Measurements from ENCODE around the gene LDLRAD1.
A peak's percentile ranks its signal among the peaks of the same experiment; 100 is the strongest.
"Not testable (repeated sequence)": the region's sequence is repeated elsewhere in the genome, so short reads cannot be mapped to it uniquely, and the experiment has no call there.

Gene LDLRAD1, protein sequence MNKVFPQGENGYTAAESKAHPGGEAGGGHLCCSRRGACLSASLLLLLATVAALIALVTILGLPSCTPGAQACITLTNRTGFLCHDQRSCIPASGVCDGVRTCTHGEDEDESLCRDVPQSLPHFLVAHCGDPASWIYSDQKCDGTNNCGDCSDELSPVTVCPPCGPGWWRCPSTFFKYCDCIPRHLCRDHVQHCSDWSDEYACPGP

DNA sequence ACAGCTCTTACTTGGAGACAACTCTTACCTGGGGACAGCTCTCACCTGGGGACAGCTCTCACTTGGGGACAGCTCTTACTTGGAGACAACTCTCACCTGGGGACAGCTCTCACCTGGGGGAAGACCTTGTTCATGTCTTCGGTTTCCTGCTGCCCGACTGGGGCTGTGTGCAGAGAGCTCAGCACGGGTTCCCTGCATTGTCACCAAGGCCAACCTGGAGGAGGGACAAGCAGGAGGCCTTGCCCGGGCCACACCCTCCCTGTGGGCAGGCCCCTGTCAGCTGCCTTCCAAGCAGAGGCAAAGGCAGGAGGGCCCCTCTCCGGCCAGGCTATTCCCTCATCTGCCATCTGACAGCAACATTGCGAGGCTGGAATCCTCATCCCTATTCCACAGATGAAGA, at the start of gene LDLRAD1:
TSS of gene LDLRAD1 (minus strand) at position 208 of the 400 bp plus-strand sequence. CDS start at position 134, 74 bp downstream.
- DNase-seq = no peak

DNA sequence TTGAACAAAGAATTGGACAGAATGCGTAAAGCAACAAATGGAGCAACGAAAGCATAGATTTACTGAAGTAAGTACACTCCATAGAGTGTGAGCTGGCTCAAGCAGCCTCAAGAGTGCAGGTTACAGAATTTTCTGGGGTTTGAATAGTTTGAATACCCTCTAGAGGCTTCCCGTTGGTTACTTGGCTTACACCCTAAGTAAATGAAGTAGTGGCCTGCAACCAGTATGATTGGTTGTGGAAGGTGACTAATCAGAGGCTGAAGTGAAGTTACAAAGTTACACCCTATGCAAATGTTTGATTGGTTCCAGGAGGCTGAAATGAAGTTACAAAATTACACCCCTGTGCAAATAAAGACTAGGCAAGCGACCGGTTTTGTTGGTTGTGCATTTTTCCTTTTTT, 46.3 kb upstream of the LDLRAD1 start:
- no peak for DNase-seq

DNA sequence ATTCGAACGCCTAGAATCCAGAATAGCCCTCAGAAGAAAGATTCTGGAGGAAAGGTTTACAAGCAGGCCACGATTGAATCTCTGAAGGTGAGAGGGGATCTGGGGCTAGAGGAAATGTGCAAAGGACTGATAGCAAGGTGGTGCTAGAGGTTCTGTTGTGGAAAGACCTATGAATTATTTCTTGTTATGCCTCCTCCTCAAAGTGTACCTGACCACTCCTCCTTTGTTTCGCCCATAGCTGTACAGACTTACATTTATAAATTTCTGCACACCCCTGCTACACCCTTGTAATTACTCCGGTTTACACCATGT, 36.4 kb upstream of the LDLRAD1 start:
- no peak for DNase-seq

DNA sequence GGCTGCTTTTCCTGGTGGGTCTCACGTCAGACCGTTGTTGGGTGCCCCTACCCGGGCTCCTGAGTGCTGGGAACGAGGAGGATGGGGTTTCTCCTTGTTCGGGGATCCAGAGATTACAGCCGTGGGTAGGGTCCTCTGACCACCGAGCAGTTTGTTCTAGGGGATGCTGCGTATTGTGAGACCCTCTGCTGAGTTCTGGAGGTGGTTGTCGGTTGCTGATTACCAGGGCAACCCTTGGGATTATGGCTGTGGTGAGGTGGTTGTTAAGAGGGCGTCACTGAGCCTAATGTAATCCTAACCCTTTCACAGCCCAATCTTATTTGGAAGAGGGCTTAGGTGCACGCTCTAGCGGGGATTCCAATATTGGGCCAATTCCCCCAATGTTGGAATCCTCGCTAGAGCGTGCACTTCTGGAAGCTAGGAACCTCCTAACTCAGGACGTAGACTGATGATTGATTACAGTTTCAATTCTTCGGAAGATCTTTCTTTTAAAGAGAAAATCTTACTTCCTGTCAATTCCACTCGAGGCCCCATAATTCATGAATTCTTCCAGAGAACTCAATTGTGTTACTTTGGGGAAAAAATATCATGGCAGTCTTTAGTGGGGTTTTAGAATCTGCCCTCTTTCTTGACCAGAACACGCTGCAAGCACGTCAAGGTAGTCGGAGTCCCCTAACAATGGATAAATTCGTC, 35.9 kb upstream of the LDLRAD1 start:
- DNase-seq = no peak

DNA sequence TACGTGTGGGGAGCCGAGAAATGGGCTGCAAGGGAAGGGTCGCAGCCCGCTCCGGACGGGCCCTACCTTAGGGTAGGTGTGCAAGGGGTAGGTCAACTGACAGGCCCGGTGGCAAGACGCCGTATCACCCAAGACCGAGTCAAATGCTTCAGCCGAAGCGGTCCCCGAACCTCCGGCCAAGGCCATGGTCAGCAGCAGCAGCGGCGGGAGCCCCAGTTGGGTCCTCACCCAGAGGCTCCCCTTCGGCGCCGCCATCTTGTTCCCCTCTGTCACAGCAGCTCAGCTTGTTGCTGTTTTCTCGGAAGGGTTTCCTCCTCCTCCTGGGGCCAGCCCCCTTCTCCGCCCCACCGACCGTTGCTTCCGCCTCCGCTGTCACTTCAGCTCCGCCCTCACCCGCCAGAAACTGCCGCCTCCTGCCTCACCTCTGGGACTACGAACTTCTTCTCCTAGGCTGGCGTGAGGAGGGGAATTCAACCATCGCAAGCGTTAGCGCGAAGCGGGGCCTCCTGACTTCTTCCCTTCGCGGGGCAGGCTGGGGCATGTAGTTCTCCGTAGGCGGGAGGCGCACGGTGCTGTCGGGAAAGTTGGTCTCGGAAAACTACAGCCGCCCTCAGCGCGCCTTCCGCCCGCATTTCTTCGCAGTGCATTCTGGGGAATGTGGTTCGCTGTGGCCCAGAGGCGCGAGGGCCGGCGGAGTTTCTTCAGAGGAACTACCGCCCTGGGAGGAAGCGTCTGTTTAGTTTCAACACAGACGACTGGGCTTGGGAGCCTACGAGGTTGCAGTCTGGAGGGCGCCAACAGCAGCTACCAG, 35.2 kb upstream of the LDLRAD1 start, which contains the start of the genes TCEANC2 and TMEM59:
TSS of gene TCEANC2 (plus strand) at position 675 of the 811 bp plus-strand sequence. CDS start 815 bp downstream, outside the sequence.
TSS of gene TMEM59 (minus strand) at position 271 of the 811 bp plus-strand sequence. CDS start at position 255, 16 bp downstream.
- DNase-seq = peak; percentile 95

DNA sequence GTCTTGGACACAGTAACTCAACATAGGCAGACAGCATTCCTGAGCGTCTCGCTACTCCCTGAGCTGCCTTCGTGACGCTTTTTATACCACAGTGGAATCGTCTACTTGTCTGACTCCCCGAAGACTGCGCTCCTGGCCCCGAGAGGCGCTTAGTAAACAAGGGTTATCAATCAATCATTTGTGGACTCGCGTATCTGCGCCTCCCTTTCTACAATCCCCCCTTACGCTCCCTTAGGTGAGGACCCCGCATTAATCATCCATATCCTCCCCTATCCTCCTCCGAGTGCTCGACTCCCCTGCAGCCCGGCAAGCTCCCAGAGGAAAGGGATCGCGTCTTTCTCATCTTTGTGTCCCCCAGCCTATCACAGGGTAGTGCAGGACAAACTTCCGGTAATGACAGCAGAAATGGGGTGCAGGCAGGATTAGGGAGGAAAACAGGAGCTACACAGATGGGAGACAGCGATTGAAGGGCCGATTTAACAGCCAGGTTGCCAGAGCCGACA, 34.5 kb upstream of the LDLRAD1 start:
- DNase-seq = no peak

DNA sequence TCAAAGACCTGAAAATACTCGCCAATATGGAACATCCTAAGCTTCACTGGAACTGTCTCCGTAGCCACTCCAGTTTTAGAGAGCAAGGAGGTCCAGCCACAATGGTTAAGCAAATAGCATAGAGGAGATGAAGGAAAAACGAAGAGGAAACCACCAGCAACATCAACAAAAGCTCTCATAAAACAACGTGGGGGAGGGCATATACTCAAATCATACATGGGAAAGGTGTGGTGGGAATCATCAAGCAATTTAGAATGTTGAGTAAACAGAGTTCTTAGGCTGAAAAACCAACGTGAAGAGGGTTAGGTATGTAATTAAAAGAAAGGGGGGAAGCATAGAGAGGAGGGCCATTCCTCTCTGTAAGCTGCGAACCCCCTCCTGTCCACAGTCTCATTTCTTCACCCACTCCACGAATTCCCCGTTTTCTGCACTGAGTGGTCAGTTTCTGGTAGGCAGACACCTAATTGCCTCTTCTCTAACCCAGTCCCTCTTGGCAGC, 34.0 kb upstream of the LDLRAD1 start:
- DNase-seq = no peak

DNA sequence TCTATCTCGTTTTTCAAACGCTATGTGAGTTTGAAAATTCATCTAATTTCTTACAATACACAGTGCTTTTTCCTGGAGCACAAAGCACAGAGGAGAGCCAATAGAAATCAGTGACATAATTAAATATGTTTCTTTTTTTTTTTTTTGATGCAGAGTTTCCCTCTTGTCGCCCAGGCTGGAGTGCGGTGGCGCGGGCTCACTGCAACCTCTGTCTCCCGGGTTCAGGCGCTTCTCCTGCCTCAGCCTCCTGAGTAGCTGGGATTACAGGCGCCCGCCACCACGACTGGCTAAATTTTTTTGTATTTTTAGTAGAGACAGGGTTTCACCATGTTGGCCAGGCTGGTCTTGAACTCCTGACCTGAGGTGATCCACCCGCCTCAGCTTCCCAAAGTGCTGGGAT, 32.4 kb upstream of the LDLRAD1 start:
- not testable (repeated sequence) for DNase-seq

DNA sequence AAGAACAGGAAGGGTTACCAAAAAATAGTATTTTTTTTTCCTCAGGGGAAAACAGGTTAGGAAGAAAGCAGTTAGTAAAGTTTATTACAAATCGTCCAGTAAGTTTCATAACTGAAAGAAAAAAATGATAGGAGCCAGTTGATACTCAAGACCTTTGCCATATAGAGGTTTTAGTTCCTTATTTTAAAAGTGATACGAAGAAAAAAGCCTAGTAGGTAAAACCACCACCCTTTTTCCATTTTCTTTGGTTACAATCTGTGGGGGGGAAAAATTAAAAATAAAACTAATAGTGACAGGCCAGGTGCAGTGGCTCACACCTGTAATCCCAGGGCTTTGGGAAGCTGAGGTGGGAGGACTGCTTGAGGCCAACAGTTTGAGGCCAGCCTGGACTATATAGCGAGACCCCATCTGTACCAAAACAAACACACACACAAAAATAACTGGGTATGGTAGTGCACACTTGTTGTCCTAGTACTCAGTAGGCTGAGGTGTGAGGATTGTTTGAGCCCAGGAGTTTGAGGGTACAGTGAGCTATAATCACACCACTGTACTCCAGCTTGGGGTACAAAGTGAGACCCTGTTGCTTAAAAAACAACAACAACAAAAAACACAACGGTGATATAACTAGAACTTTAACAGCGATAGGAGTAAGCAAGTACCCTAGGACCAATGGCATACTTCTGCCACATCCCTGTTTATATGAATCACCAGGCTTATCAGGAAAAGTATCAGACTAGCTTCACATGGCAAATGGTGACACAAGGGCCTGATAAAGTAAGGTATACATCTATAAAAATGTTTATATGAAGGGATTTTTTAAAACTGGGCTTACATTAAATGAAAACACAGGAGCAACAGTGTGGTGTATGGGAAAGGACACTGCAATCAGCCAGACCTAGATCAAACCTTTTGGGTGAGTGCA, 29.7 kb upstream of the LDLRAD1 start:
- DNase-seq = no peak

DNA sequence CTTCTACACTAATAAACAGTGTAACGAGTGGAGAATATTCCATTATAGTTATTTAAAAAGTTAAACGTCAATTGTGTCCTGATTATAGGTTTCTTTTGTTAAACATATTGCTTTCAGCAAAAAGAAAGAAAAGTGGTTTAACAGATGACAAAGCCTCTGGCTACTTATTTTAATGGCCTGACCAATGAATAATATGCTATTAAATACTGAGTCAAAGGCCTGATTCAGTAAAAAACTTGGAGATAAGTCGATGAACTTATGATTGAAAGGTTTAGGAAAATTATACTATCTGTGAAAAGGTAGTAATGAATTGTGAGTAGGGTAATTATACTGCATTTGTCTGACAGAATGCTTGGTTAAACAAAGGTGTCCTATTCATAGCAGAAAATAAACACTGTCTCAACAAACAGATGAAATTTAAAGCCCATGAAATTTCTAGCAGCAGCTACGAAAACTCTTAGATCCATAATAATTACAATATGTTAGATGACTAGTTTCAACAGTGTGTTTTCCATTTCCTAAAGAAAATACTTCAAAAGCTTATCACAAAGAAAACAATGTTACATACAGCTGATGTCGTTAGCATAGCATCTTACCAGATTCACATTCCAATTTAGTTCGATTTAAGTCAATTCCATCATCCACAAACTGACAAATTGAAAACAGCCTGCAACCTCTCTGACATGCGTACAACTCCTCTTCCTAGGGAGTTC, 28.8 kb upstream of the LDLRAD1 start:
- no peak for DNase-seq

DNA sequence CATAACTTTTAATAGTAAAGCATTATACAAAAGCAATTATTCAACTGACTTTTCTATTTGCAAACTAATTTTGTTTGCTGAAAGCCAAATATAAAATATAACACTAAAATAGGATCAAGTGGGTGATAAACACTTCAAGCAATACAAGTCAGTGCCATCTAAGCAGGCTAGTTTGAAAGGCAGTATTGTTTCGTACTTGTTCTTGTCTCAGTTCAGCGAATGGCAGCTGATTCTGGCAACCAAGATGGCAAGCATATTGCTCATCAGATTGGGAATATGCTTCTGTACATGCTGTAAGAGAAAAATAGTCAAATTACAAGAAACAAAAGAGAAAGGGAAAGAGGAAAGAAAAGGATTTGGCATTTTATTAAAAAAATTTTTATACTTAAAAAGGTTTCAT, 27.5 kb upstream of the LDLRAD1 start:
- no peak for DNase-seq

DNA sequence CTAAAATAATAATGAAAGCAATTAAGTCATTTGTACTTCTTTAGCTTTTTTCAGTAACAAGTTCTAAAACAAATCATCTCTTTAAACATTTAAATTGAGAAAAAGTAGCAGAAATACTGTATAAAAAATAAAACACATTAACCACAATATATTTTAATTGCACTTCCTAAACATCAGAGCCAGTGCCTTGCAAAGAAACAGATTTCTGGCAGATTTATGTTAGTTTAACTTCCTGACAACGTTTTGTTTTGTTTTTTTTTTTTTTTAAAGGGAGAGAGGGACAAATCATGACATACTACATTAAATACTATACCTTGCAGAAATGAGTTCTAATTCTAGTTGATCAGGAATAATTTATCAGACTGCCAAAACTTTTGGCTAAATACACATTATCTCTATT, 23.8 kb upstream of the LDLRAD1 start:
- no peak for DNase-seq

DNA sequence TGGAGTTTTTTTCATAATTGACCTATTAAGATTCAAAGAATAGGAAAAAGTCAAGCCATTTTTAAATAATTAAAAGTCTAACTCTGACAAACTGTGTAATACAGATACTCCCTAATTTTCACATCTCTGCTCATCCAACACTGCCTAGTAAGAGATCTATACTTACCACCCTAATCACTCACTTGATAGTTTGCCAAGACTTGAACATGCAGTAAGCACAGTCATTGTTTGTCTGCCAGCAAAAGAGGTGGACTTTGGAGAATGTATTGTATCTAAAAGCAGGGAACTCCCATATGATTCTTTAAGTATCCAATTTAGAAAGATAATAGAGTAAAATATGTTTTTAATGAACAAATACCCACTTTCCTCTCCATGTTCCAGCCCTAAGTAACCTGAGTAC, 19.5 kb upstream of the LDLRAD1 start:
- DNase-seq = no peak

DNA sequence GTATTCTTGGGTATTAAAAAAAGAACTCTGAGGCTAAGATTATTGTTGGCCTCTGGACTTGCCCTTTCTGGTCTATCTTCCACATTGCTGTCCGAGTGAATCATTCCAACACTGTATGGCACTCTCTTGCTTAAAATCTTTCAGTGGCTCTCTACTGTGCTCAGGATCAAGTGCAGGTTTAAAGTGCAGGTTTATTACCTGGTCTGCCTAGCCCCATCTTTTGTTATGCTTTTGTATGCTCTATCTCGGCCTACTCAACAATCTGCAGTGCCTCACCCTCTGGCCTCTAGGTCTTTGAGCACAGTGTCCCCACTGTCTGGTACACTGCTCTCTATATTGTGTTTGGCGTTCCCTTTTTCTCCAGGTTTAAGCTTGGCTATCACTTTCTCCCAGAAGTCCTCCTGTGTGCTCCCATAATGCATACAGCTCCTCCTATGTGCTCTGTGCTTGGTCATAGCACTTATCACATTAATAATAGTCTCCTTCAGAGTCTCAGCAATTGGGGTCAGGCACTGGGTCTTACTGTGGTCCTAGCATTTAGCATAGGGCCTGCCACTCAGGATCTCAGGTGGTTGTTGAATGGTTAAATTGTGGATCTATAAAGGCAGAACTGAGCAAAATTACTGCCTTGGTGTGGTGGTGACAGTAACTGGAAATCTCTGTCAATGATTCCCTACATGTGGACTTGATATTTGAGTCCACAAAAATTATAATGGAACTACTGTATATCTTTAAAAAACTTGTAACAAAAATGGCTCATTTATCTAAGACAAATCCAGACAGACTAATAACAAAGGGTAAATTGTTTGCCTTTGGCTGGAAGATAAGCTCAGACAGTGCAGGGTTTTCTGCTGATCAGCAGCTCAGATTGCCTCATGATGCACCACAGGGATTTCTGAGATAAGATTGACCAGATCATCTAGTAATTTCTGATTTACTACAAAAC, 10.6 kb upstream of the LDLRAD1 start:
- DNase-seq = no peak

DNA sequence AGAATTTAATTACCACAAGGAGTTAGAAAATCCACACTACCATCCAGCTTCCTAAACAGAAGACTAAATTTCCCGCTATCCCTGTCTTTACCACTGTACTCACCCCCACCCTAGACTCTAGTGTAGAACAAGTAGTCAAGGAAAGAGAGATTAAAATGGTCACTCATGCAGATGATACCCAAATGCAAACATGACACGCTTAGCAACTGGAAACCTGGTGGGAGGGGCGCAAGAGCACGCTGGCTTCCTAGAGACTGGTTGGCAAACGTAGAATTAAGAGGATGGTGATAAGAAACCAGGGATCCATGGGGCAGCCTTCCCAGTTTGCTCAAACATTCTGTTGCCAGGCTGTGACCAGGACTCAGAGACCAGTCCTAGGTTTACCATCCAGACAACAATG, 9.9 kb upstream of the LDLRAD1 start:
- no peak for DNase-seq

DNA sequence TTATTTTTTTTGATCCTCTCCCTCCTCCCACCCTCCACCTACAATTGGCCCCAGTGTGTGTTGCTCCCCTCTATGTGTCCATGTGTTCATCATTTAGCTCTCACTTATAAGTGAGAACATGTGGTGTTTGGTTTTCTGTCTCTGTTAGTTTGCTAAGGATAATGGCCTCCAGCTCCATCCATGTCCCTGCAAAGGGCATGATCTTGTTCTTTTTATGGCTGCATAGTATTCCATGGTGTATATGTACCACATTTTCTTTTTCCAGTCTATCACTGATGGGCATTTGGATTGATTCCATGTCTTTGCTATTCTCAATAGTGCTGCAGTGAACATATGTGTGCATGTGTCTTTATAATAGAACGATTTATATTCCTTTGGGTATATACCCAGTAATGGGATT, 6.8 kb upstream of the LDLRAD1 start:
- not testable (repeated sequence) for DNase-seq

DNA sequence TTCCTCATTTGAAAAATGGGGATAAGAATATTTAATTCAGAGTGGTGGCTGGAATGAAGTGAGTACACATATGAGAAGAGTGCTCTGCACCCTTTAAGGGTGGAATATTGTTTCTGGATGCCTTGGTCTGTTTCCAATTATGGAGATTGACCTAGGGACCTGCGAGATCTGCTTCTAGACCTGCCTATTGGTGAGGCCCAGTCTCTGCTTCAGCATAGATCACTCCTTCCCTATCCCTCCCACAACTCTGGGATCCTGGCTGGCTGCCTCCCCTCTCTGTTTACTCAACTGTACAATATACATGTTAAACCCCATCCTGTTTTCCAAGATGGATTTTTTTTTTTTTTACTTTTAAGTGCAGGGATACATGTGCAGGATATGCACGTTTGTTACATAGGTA, 6.4 kb upstream of the LDLRAD1 start:
- no peak for DNase-seq

DNA sequence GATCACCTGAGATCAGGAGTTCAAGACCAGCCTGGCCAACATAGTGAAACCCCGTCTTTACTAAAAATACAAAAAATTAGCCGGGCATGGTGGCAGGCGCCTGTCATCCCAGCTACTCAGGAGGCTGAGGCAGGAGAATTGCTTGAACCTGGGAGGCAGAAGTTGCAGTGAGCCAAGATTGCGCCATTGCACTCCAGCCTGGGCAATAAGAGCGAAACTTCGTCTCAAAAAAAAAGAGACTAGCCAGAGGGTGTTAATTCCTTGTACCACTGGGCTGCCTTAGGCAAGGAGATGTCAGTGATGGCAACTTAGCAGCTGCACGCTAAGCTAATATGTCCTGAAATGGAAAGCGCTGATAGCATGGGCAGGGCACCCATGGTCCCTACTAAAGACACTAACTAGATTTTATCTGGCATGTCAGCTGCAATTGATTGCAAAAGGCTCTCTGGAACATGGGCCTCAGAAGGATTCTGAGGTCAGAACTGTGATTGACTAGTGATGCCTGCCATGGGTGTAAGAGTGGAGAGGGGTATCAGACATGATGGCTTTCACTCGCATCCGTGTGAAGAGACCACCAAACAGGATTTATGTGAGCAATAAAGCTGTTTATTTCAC, 1.7 kb upstream of the LDLRAD1 start:
- not testable (repeated sequence) for DNase-seq

DNA sequence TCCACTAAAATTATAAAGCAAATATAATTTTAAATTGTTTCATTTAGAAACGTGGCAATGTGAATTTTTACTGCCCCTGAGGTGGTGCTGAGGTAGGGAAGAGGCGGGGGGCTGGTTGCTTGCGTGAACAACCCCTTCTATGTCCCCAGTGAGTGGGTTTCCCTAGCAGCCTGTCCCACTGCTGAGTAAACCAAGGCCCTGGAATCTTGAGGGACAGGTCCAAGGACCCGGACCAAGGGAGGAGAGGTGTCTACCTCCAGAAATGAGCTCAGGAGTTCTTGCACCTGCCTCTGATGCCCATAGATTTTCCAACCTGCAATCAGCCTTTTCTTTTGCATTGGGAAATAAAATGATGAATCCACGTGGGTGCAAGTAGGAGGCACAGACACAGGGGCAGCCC, 649 bp upstream of the LDLRAD1 start:
- DNase-seq = no peak

Data from activated CD4-positive, alpha-beta T cell treated with anti-CD3 and anti-CD28 coated beads for 1 hour (primary cell).